Measurements from ENCODE around the gene PAQR8. TPM values are rescaled to one million over a fixed set of nuclear protein-coding genes. Genes with fewer than 3 reads are reported as not detected.
"Not testable (repeated sequence)": the region's sequence is repeated elsewhere in the genome, so short reads cannot be mapped to it uniquely, and the experiment has no call there.

PAQR8 gene
- total RNA-seq, 2 experiments from 2014 or later, result 12.8 to 14.1 TPM

GRCh38 chr6:52369234-52369633, 7.3 kb downstream of the PAQR8 start:
- POLR2A ChIA-PET, result no interaction called here
- peaks cover 33% of the 10 kb centered on the region for H3K36me3 Mint-ChIP-seq (ENCODE audit: low read depth)
- CTCF ChIA-PET, result no interaction called here
- H3K27ac Mint-ChIP-seq, result no peak overlapping the region
- H3K27me3 Mint-ChIP-seq, result no peaks in the 10 kb centered on the region
- H3K9me3 Mint-ChIP-seq, result peaks cover 4% of the 10 kb centered on the region
- no peak for DNase-seq
- no peak overlapping the region for H3K4me3 Mint-ChIP-seq
- H3K4me1 Mint-ChIP-seq, result peaks cover 7% of the 10 kb centered on the region

- H3K27me3 Mint-ChIP-seq, result no peaks in the 10 kb centered on the region
- H3K4me1 Mint-ChIP-seq, result peaks cover 11% of the 10 kb centered on the region
- H3K4me3 Mint-ChIP-seq, result no peak overlapping the region
- no peak overlapping the region for H3K27ac Mint-ChIP-seq
- ChIA-PET POLR2A (interaction anchor here (0.5 kb wide), 1 partner anchor 650 kb away, joined by 3 read pairs; no protein-coding TSS in a partner anchor), CTCF (interaction anchor here (0.8 to 1.6 kb wide), 3 partner anchors 9 to 88 kb away, joined by 3 to 6 read pairs (median 4); partner anchors contain the start of gene PAQR8)
- DNase-seq, result no peak
- H3K36me3 Mint-ChIP-seq (ENCODE audit: low read depth), result peaks cover 35% of the 10 kb centered on the region
- H3K9me3 Mint-ChIP-seq, result peaks cover 5% of the 10 kb centered on the region
Observed at GRCh38 chr6:52371656-52372191, 9.8 kb downstream of the PAQR8 start.

GRCh38 chr6:52373151-52373690, 11.3 kb downstream of the PAQR8 start:
- Mint-ChIP-seq H3K36me3 (ENCODE audit: low read depth) (peaks cover 25% of the 10 kb centered on the region), H3K4me3 (no peak overlapping the region)
- POLR2A ChIA-PET, result interaction anchor here (0.6 to 1.2 kb wide), 2 partner anchors 11 to 24 kb away, joined by 3 read pairs; partner anchors contain the start of gene PAQR8

GRCh38 chr6:52374247-52374646, 12.3 kb downstream of the PAQR8 start:
- Mint-ChIP-seq H3K4me1 (peaks cover 27% of the 10 kb centered on the region), H3K27ac (no peak overlapping the region), H3K4me3 (no peak overlapping the region), H3K9me3 (peaks cover 5% of the 10 kb centered on the region), H3K36me3 (ENCODE audit: low read depth) (peaks cover 25% of the 10 kb centered on the region), H3K27me3 (no peaks in the 10 kb centered on the region)
- POLR2A ChIA-PET, result interaction anchor here (1.2 kb wide), 1 partner anchor 12 kb away, joined by 3 read pairs; the partner anchor contains the start of gene PAQR8
- DNase-seq, result no peak
- CTCF ChIA-PET, result no interaction called here

More at GRCh38 chr6:52373151-52373690, 11.3 kb downstream of the PAQR8 start:
- CTCF ChIA-PET, result interaction anchor here (0.7 kb wide), 1 partner anchor 34 kb away, joined by 3 read pairs; no protein-coding TSS in a partner anchor
- no peak overlapping the region for H3K27ac Mint-ChIP-seq
- no peak for DNase-seq
- H3K9me3 Mint-ChIP-seq, result peaks cover 5% of the 10 kb centered on the region
- H3K27me3 Mint-ChIP-seq, result no peaks in the 10 kb centered on the region
- H3K4me1 Mint-ChIP-seq, result peaks cover 25% of the 10 kb centered on the region

GRCh38 chr6:52375780-52376556, 14.0 kb downstream of the PAQR8 start:
- H3K27ac Mint-ChIP-seq, result no peak overlapping the region

GRCh38 chr6:52376763-52377162, 14.8 kb downstream of the PAQR8 start:
- CTCF ChIA-PET, result no interaction called here
- DNase-seq, result no peak
- Mint-ChIP-seq H3K27ac (no peak overlapping the region), H3K4me3 (no peak overlapping the region), H3K36me3 (ENCODE audit: low read depth) (peaks cover 25% of the 10 kb centered on the region), H3K4me1 (peaks cover 43% of the 10 kb centered on the region), H3K9me3 (peaks cover 5% of the 10 kb centered on the region), H3K27me3 (no peaks in the 10 kb centered on the region)
- POLR2A ChIA-PET, result interaction anchor here (1.0 kb wide), 1 partner anchor 15 kb away, joined by 4 read pairs; the partner anchor contains the start of gene PAQR8

More at GRCh38 chr6:52375780-52376556, 14.0 kb downstream of the PAQR8 start:
- Mint-ChIP-seq H3K36me3 (ENCODE audit: low read depth) (peaks cover 25% of the 10 kb centered on the region), H3K4me3 (no peak overlapping the region), H3K27me3 (no peaks in the 10 kb centered on the region), H3K4me1 (peaks cover 36% of the 10 kb centered on the region), H3K9me3 (peaks cover 5% of the 10 kb centered on the region)
- no peak for DNase-seq
- POLR2A ChIA-PET, result no interaction called here
- CTCF ChIA-PET, result no interaction called here

- Mint-ChIP-seq H3K27ac (no peak overlapping the region), H3K36me3 (ENCODE audit: low read depth) (peaks cover 28% of the 10 kb centered on the region), H3K4me1 (peaks cover 49% of the 10 kb centered on the region), H3K27me3 (no peaks in the 10 kb centered on the region), H3K9me3 (peaks cover 5% of the 10 kb centered on the region), H3K4me3 (no peak overlapping the region)
- no peak for DNase-seq
- ChIA-PET POLR2A (interaction anchor here (0.8 to 1.3 kb wide), 3 partner anchors 13 to 16 kb away, joined by 3 to 8 read pairs (median 4); partner anchors contain the start of gene PAQR8), CTCF (interaction anchor here (0.9 kb wide), 1 partner anchor 15 kb away, joined by 3 read pairs; the partner anchor contains the start of gene PAQR8)
Observed at GRCh38 chr6:52377538-52378221, 15.7 kb downstream of the PAQR8 start.

- Mint-ChIP-seq H3K27me3 (no peaks in the 10 kb centered on the region), H3K4me3 (no peak overlapping the region), H3K4me1 (peaks cover 50% of the 10 kb centered on the region), H3K9me3 (peaks cover 5% of the 10 kb centered on the region), H3K36me3 (ENCODE audit: low read depth) (peaks cover 26% of the 10 kb centered on the region), H3K27ac (no peak overlapping the region)
- DNase-seq, result no peak
- CTCF ChIA-PET, result interaction anchor here (1.0 to 2.2 kb wide), 5 partner anchors 8 to 155 kb away, joined by 3 to 6 read pairs (median 3); partner anchors contain the start of gene PAQR8
- POLR2A ChIA-PET, result interaction anchor here (1.4 to 1.7 kb wide), 2 partner anchors 9 to 13 kb away, joined by 3 to 14 read pairs; no protein-coding TSS in a partner anchor
Observed at GRCh38 chr6:52381249-52381648, 19.3 kb downstream of the PAQR8 start.

GRCh38 chr6:52384145-52384766, 22.3 kb downstream of the PAQR8 start:
- H3K4me1 Mint-ChIP-seq, result peaks cover 39% of the 10 kb centered on the region
- no peak overlapping the region for H3K4me3 Mint-ChIP-seq
- CTCF ChIA-PET, result no interaction called here
- no peak for DNase-seq
- H3K27me3 Mint-ChIP-seq, result no peaks in the 10 kb centered on the region
- H3K27ac Mint-ChIP-seq, result no peak overlapping the region
- peaks cover 30% of the 10 kb centered on the region for H3K36me3 Mint-ChIP-seq (ENCODE audit: low read depth)
- POLR2A ChIA-PET, result no interaction called here
- H3K9me3 Mint-ChIP-seq, result peaks cover 11% of the 10 kb centered on the region

- no peak for DNase-seq
- Mint-ChIP-seq H3K27ac (no peak overlapping the region), H3K4me3 (no peak overlapping the region), H3K4me1 (peaks cover 46% of the 10 kb centered on the region), H3K27me3 (no peaks in the 10 kb centered on the region), H3K9me3 (peaks cover 11% of the 10 kb centered on the region), H3K36me3 (ENCODE audit: low read depth) (peaks cover 27% of the 10 kb centered on the region)
- ChIA-PET POLR2A (no interaction called here), CTCF (no interaction called here)
Observed at GRCh38 chr6:52385074-52385473, 23.1 kb downstream of the PAQR8 start.

- CTCF ChIA-PET, result interaction anchor here (1.3 to 6.3 kb wide), 5 partner anchors 9 to 124 kb away, joined by 3 to 71 read pairs (median 5); partner anchors contain the start of gene PAQR8
- DNase-seq, result not testable (repeated sequence)
- peaks cover 22% of the 10 kb centered on the region for H3K36me3 Mint-ChIP-seq (ENCODE audit: low read depth)
Observed at GRCh38 chr6:52388119-52388518, 26.2 kb downstream of the PAQR8 start.

GRCh38 chr6:52388790-52389189, 26.8 kb downstream of the PAQR8 start:
- Mint-ChIP-seq H3K4me3 (no peak overlapping the region), H3K27ac (peak overlapping the region; percentile 92), H3K27me3 (no peaks in the 10 kb centered on the region), H3K36me3 (ENCODE audit: low read depth) (peaks cover 20% of the 10 kb centered on the region), H3K4me1 (peaks cover 60% of the 10 kb centered on the region), H3K9me3 (peaks cover 11% of the 10 kb centered on the region)
- CTCF ChIA-PET, result interaction anchor here (1.3 to 6.3 kb wide), 5 partner anchors 9 to 124 kb away, joined by 3 to 71 read pairs (median 48); partner anchors contain the start of genes MCM3 and PAQR8
- POLR2A ChIA-PET, result interaction anchor here (2.7 to 5.0 kb wide), 3 partner anchors 11 to 104 kb away, joined by 45 to 75 read pairs (median 54); partner anchors contain the start of genes MCM3 and PAQR8
- no peak for DNase-seq

More at GRCh38 chr6:52388119-52388518, 26.2 kb downstream of the PAQR8 start:
- POLR2A ChIA-PET, result interaction anchor here (4.7 to 5.0 kb wide), 2 partner anchors 12 to 104 kb away, joined by 45 to 75 read pairs; partner anchors contain the start of gene MCM3
- not testable (repeated sequence) for H3K4me3 Mint-ChIP-seq, H3K27ac Mint-ChIP-seq, H3K27me3 Mint-ChIP-seq
- H3K9me3 Mint-ChIP-seq, result peaks cover 11% of the 10 kb centered on the region
- H3K4me1 Mint-ChIP-seq, result peaks cover 55% of the 10 kb centered on the region

Measured in activated CD4-positive, alpha-beta memory T cell treated with anti-CD3 and anti-CD28 coated beads, Interleukin-2, amount 10 ng/mL, durations not matched to agents 7 days and 5 days (primary cell).